ENCODE measurements around the gene TRMT61B.

The TRMT61B gene

DNA sequence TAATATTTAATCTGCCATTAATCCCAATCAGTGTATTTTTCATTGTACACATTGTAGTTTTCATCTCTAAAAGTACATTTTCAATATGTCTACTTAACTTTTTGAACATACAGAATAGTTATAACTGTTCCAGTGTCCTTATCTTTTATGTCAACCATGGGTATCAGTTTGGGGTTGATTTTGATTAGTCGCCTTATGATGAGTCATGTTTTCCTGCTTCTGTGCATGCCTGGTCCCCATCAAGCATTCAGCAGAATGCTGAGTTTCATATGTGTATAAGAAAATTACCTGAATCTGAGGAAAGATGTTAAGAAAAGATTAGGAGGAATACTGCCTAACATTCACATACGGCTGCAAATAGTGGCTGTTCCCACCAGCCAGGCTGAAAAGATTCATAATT, 41.7 kb downstream of the TRMT61B start:
- no peak overlapping the region for H3K27ac Mint-ChIP-seq
- H3K27me3 Mint-ChIP-seq: no peaks in the 10 kb centered on the region
- H3K9me3 Mint-ChIP-seq: no peaks in the 10 kb centered on the region
- intact Hi-C loops (cut with micrococcal nuclease): loop anchor here (10.0 kb wide), 1 partner anchor 366 kb away; no protein-coding TSS in a partner anchor
- no peaks in the 10 kb centered on the region for H3K36me3 Mint-ChIP-seq (ENCODE audit: low read depth)
- H3K4me3 Mint-ChIP-seq: no peak overlapping the region
- H3K4me1 Mint-ChIP-seq (ENCODE audit: low read depth): no peaks in the 10 kb centered on the region

DNA sequence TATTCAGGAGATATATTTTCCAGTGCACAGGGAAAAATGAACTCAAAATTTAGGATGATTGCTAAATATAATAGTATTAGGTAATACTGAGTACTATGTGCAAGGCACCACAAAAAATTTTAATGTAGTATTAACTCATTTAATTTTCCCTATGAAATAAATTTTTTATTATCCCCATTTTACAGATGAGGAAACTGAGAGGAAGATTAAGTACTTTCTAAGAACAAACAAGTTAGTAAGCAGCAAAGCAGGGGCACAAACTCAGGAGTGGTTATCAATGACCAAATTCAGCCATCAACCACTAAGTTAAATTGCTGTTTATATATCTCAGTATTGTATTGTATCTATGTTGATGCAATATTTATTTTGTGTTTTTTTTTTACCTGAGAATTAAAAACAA, 45.2 kb downstream of the TRMT61B start:
- Mint-ChIP-seq H3K4me1 (ENCODE audit: low read depth) (no peaks in the 10 kb centered on the region), H3K9me3 (no peaks in the 10 kb centered on the region)

DNA sequence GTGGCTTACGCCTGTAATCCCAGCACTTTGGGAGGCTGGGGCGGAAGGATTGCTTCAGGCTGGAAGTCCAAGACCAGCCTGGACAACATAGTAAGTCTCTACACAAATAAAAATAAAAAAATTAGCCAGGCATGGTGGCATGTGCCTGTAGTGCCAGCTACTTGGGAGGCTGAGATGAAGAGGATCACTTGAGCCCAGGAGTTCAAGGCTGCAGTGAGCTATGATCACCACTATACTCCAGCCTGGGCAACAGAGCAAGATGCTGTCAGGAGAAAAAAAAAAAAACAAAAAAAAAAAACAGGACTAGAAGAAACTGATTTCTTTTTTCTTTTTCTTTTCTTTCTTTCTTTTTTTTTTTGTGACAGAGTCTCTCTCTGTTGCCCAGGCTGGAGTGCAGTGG, 45.9 kb downstream of the TRMT61B start:
- no peaks in the 10 kb centered on the region for H3K4me1 Mint-ChIP-seq (ENCODE audit: low read depth)
- H3K9me3 Mint-ChIP-seq: no peaks in the 10 kb centered on the region
- H3K27ac Mint-ChIP-seq: no peak overlapping the region
- H3K27me3 Mint-ChIP-seq: no peaks in the 10 kb centered on the region
- H3K4me3 Mint-ChIP-seq: no peak overlapping the region
- H3K36me3 Mint-ChIP-seq (ENCODE audit: low read depth): no peaks in the 10 kb centered on the region
- intact Hi-C loops (cut with micrococcal nuclease): loop anchor here (5.0 to 10.0 kb wide), 2 partner anchors 371 to 1018 kb away; no protein-coding TSS in a partner anchor

More for the DNA sequence above, 45.2 kb downstream of the TRMT61B start:
- Mint-ChIP-seq H3K27ac (no peak overlapping the region), H3K36me3 (ENCODE audit: low read depth) (no peaks in the 10 kb centered on the region), H3K4me3 (no peak overlapping the region), H3K27me3 (no peaks in the 10 kb centered on the region)
- intact Hi-C loops (cut with micrococcal nuclease): loop anchor here (5.0 to 10.0 kb wide), 2 partner anchors 370 to 1017 kb away; no protein-coding TSS in a partner anchor

DNA sequence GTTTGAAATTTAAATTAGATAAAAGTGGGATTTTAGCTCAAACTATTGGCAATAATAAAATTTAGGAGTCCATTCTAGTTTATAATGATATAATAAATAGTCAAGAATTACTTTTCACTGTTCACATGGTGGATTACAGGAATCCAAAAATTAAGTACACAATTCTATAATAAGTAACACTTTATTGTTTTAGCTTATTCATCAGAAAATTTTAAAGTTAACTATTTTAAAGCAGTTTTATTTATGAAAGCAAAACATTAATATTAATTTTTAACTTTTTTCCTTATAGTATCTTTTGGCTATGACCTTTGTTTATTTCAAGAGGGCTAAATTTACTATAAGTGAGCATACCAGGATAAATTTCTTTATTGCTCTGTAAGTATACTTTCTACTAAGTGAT, 48.1 kb downstream of the TRMT61B start:
- intact Hi-C loops (cut with micrococcal nuclease): loop anchor here (5.0 to 10.0 kb wide), 2 partner anchors 373 to 1020 kb away; no protein-coding TSS in a partner anchor
- Mint-ChIP-seq H3K9me3 (no peaks in the 10 kb centered on the region), H3K27ac (no peak overlapping the region), H3K27me3 (no peaks in the 10 kb centered on the region), H3K36me3 (ENCODE audit: low read depth) (no peaks in the 10 kb centered on the region), H3K4me1 (ENCODE audit: low read depth) (no peaks in the 10 kb centered on the region), H3K4me3 (no peak overlapping the region)

DNA sequence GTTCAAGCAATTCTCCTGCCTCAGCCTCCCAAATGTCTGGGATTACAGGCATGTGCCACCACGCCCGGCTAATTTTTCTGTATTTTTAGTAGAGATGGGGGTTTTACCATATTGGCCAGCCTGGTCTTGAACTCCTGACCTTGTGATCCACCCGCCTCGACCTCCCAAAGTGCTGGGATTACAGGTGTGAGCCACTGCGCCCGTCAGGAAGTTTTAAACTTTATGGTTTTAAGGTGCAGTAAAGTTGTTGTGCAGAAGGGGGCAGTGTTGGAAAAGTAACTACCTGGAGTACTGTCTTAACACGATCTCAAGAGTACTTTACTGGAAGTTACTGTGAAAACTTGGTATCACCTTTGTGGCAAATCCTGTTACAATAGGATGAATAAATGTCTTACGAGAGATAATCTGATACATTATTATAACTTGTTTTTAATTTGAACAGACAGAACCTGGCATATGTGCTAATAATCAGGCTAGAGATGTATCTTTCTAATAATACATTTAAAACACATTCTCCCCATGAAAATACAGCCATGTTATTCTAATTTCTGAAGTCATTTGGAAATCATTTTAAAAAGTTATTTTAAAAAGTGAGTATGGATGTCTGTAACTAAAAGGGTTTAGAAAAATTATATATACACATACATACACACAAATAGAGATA, 48.7 kb downstream of the TRMT61B start:
- H3K27ac Mint-ChIP-seq: no peak overlapping the region
- H3K27me3 Mint-ChIP-seq: no peaks in the 10 kb centered on the region
- no peaks in the 10 kb centered on the region for H3K4me1 Mint-ChIP-seq (ENCODE audit: low read depth)
- intact Hi-C loops (cut with micrococcal nuclease): loop anchor here (5.0 to 10.0 kb wide), 2 partner anchors 373 to 1021 kb away; no protein-coding TSS in a partner anchor
- no peak overlapping the region for H3K4me3 Mint-ChIP-seq
- no peaks in the 10 kb centered on the region for H3K9me3 Mint-ChIP-seq
- H3K36me3 Mint-ChIP-seq (ENCODE audit: low read depth): no peaks in the 10 kb centered on the region

DNA sequence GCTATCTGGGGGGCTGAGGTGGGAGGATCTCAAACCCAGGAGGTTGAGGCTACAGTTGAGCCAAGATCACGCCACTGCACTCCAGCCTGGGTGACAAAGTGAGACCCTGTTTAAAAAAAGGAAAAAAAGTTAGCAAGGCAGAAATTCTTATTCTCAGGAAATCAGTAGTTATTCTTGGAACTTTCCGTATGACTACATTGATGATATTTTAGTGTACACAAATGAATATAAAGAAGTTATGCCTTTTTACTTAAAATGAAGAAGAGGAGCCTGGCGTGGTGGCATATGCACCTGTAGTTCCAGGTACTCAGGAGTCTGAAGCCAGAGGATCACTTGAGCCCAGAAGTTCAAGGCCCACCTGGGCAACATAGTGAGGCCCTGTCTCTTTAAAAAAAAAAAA, 52.1 kb downstream of the TRMT61B start:
- Mint-ChIP-seq H3K36me3 (ENCODE audit: low read depth) (no peaks in the 10 kb centered on the region), H3K27me3 (no peaks in the 10 kb centered on the region), H3K4me1 (ENCODE audit: low read depth) (no peaks in the 10 kb centered on the region), H3K27ac (no peak overlapping the region), H3K4me3 (no peak overlapping the region), H3K9me3 (no peaks in the 10 kb centered on the region)
- intact Hi-C loops (cut with micrococcal nuclease): no loop called here

DNA sequence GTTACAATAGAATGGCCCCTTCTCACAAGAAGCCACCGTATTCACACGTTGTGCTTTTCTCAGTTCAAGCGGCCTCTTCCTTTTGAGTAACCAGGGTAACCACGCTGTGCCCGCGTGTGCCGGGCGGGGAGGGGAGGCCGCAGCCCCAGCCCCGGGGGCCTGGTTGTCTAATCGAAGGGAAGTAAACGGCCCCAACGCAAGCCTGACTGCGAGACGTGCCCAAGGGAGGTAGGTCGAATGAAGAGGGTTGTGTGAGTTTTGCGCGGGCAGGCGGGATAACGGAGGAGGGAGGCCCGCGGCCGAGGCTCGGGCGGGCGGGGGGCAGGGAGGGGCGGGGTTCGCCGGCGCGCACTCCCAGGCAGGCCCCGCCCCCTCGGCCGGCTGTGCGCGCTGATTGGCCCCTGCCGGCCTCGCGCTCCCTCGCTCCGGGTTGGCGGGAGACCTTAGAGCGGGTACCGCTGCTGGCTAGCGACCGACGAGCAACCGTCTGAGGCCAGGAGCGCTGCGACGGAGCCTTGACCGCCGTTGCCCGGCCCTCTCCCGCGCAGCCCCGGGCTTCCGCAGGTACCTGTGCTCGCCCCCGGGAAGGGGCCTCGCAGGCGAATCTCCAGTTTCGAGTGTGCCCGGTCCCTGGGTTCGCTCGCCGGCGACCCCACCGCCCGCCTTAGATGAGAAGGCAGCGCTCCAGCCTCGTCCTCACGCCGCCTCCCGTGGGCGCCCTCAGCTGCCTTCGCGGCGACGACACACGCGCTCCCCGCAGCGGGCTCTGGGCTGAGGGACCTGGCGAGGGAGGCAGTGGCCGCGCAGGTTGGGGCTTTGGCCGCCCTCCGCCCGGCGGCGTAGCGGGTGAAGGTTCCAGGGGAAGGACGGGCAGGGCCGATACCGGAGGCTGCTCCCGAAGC, 59.5 kb downstream of the TRMT61B start, which contains the start of gene SPDYA:
Gene SPDYA (plus strand): TSS at position 451 of the 902 bp plus-strand sequence. CDS start 5,181 bp downstream, outside the sequence.
- H3K4me3 Mint-ChIP-seq: peak within 1 kb of the TSS; percentile 83
- H3K4me1 Mint-ChIP-seq (ENCODE audit: low read depth): peaks cover 18% of the 10 kb centered on the region
- H3K27me3 Mint-ChIP-seq: peaks cover 13% of the 10 kb centered on the region
- H3K27ac Mint-ChIP-seq: peak within 1 kb of the TSS; percentile 17
- peaks cover 23% of the 10 kb centered on the region for H3K36me3 Mint-ChIP-seq (ENCODE audit: low read depth)
- H3K9me3 Mint-ChIP-seq: no peaks in the 10 kb centered on the region
- intact Hi-C loops (cut with micrococcal nuclease): no loop called here

DNA sequence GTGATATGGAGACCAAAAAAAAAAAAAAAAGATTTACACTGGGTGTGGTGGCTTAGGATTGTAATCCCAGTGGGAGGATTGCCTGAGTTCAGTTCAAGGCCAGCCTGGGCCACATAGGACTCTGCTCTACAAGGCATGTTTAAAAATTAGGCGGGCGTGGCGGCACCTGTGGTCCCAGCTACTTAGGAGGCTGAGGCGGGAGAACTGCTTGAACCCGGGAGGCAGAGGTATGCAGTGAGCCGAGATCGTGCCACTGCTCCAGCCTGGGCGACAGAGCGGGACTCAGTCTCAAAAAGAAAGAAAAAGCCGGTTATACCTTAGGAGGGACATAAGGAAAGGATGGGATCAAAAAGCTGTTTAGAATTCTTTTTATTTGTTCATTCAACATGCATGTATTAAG, 60.2 kb downstream of the TRMT61B start:
- no peaks in the 10 kb centered on the region for H3K9me3 Mint-ChIP-seq
- peak overlapping the region; percentile 83 for H3K4me3 Mint-ChIP-seq
- intact Hi-C loops (cut with micrococcal nuclease): no loop called here
- H3K36me3 Mint-ChIP-seq (ENCODE audit: low read depth): peaks cover 30% of the 10 kb centered on the region
- peak overlapping the region; percentile 17 for H3K27ac Mint-ChIP-seq
- peaks cover 13% of the 10 kb centered on the region for H3K27me3 Mint-ChIP-seq
- peaks cover 18% of the 10 kb centered on the region for H3K4me1 Mint-ChIP-seq (ENCODE audit: low read depth)

DNA sequence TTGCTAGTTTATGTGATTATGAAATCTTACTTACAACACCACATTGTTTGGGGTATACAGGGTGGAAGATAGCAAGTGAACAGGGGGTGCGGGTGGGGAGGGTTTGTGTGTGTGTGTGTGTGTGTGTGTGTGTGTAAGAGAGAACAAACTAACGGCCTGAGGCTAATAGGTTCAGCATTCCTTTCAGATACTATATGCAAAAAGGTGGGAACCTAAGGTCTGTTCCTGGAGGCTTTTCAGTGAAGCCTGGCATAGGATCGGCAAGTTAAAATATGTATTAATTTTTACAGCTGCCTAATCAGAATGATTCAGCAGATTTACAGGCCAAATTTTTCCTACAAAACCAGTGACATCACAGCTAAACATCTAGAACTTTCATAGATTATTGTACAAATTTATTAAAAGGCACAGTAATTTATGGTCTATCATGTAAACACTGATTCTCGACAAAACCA, 67.1 kb downstream of the TRMT61B start:
- Mint-ChIP-seq H3K4me3 (no peak overlapping the region), H3K36me3 (ENCODE audit: low read depth) (peaks cover 83% of the 10 kb centered on the region), H3K9me3 (no peaks in the 10 kb centered on the region), H3K27ac (no peak overlapping the region), H3K27me3 (no peaks in the 10 kb centered on the region), H3K4me1 (ENCODE audit: low read depth) (no peaks in the 10 kb centered on the region)
- intact Hi-C loops (cut with micrococcal nuclease): no loop called here

DNA sequence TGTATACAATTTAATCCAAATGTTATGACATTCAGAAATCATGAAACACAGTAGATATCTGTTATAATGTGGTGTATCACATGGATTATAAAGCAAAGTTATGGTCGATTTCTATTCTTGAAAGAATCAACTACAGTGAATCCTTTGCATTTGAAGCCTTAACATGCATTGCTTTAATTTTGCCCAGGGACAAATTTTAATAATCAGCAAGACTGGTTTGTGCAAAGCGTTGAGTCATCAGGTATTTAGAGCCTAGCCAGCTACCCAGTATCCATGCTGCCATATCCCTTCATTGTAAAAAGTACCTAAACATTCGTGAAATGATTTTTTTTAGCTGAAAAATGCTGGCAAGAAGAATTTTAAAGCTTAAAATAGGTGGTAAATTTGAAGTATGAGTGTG, 68.4 kb downstream of the TRMT61B start:
- peaks cover 89% of the 10 kb centered on the region for H3K36me3 Mint-ChIP-seq (ENCODE audit: low read depth)
- H3K9me3 Mint-ChIP-seq: no peaks in the 10 kb centered on the region
- H3K4me1 Mint-ChIP-seq (ENCODE audit: low read depth): peaks cover 9% of the 10 kb centered on the region
- no peak overlapping the region for H3K4me3 Mint-ChIP-seq
- intact Hi-C loops (cut with micrococcal nuclease): no loop called here
- no peaks in the 10 kb centered on the region for H3K27me3 Mint-ChIP-seq
- no peak overlapping the region for H3K27ac Mint-ChIP-seq
